ENCODE data around the gene RRH.

- no peak for TF ChIP-seq CTCF (IDR thresholded peaks at IDR 0.05)
- no peak for TF ChIP-seq POLR2A (IDR thresholded peaks at IDR 0.05)
Observed at GRCh38 chr4:109827672-109828071, at the start of gene RRH.

Measured in Peyer's patch (tissue), 4 donors.